Measurements from ENCODE around the gene FUCA1.

FUCA1 gene

GRCh38 chr1:23800400-23801337 lies 67.4 kb downstream of the FUCA1 start, which contains the start of gene GALE:
Gene GALE (minus strand): TSS chr1:23800754. CDS start chr1:23799007, 1,747 bp downstream.
- DNase-seq = peak; percentile 97

GRCh38 chr1:23799570-23800399 lies 68.3 kb downstream of the FUCA1 start:
- no peak for DNase-seq

GRCh38 chr1:23799255-23799569 lies 68.9 kb downstream of the FUCA1 start:
- no peak for DNase-seq

GRCh38 chr1:23798662-23799142 lies 69.4 kb downstream of the FUCA1 start:
- no peak for DNase-seq

- DNase-seq = no peak
Measured at GRCh38 chr1:23797478-23798448, 70.3 kb downstream of the FUCA1 start.

- no peak for DNase-seq
Measured at GRCh38 chr1:23796466-23797271, 71.4 kb downstream of the FUCA1 start.

- no peak for DNase-seq
Measured at GRCh38 chr1:23795676-23796465, 72.2 kb downstream of the FUCA1 start.

Measured in activated CD8-positive, alpha-beta memory T cell treated with anti-CD3 and anti-CD28 coated beads, Interleukin-2, amount 50 U/mL, for 4 hours (primary cell).